Tongue (tissue), 2 donors: ENCODE measurements around the gene INS. TPM values are rescaled to one million over a fixed set of nuclear protein-coding genes. Genes with fewer than 3 reads are reported as not detected.

Source experiments
- DNase-seq: peaks from one replicate; pipeline ENCODE4 v3.0.0-alpha.2; 2015
- total RNA-seq: library from RNA; depleted of rRNA; stranded (reverse); fragments of >200 nt; gene quantifications from one replicate; pipeline ENCODE4 v1.2.3, GENCODE V29; 2014

INS gene
- total RNA-seq, 1 donor from 2014 or later, result not detected

GRCh38 chr11:2144544-2145248 lies 16.3 kb downstream of the INS start:
- DNase-seq, result peak; percentile 89

- peak; percentile 61 for DNase-seq
These were observed 17.0 kb downstream of the INS start for GRCh38 chr11:2143799-2144543.

GRCh38 chr11:2143477-2143798 lies 17.6 kb downstream of the INS start:
- no peak for DNase-seq

GRCh38 chr11:2142762-2143202 lies 18.2 kb downstream of the INS start:
- peak; percentile 57 for DNase-seq

- DNase-seq, result peak; percentile 52
These were observed 18.7 kb downstream of the INS start for GRCh38 chr11:2142300-2142759.

- DNase-seq, result peak; percentile 48
These were observed 20.3 kb downstream of the INS start for GRCh38 chr11:2140411-2141400.

- DNase-seq, result peak; percentile 73
These were observed 21.2 kb downstream of the INS start for GRCh38 chr11:2139621-2140337.

- DNase-seq, result peak; percentile 88
These were observed 21.9 kb downstream of the INS start, which contains the start of gene IGF2 for GRCh38 chr11:2139123-2139521. Gene IGF2, minus strand, starts transcription at chr11:2139389. Its CDS starts 3,866 bp downstream, at chr11:2135523.

GRCh38 chr11:2138431-2139122 lies 22.4 kb downstream of the INS start:
- peak; percentile 51 for DNase-seq

GRCh38 chr11:2138068-2138430 lies 23.0 kb downstream of the INS start:
- DNase-seq, result no peak

- DNase-seq, result peak; percentile 94
These were observed 23.6 kb downstream of the INS start for GRCh38 chr11:2137202-2138067.

- no peak for DNase-seq
These were observed 24.1 kb downstream of the INS start for GRCh38 chr11:2136952-2137201.

GRCh38 chr11:2136209-2136951 lies 24.6 kb downstream of the INS start:
- DNase-seq, result peak; percentile 19

GRCh38 chr11:2135648-2136201 lies 25.3 kb downstream of the INS start:
- DNase-seq, result peak; percentile 70

- no peak for DNase-seq
These were observed 25.9 kb downstream of the INS start for GRCh38 chr11:2135018-2135569.

GRCh38 chr11:2134022-2135010 lies 26.7 kb downstream of the INS start:
- peak; percentile 39 for DNase-seq

- DNase-seq, result no peak
These were observed 27.6 kb downstream of the INS start for GRCh38 chr11:2133241-2134021.
